Fibroblast of lung (primary cell): ENCODE results near the gene KIF20B. TPM values are rescaled to one million over a fixed set of nuclear protein-coding genes. Genes with fewer than 3 reads are reported as not detected.

Source experiments
- DNase-seq, 2 donors: peaks; one replicate each; pipeline versions ENCODE4 v3.0.0 to v3.0.0-alpha.2; 2010; ENCODE audit warnings: low read depth in 2 of 2
- H2AFZ ChIP-seq: 2 replicates; pipeline ENCODE4 v1.5.1; 2012; ENCODE audit warnings: low read length, control low read depth, inconsistent platforms
- H3K27ac ChIP-seq: 2 replicates; pipeline ENCODE4 v1.5.1; 2011; ENCODE audit warnings: low read length, control low read depth; ENCODE audit not compliant: insufficient read depth
- H3K27me3 ChIP-seq: 2 replicates; pipeline ENCODE4 v1.5.1; 2011; ENCODE audit warnings: mild to moderate bottlenecking, low read length; ENCODE audit not compliant: control insufficient read depth, insufficient read depth
- H3K36me3 ChIP-seq: 2 replicates; pipeline ENCODE4 v1.5.1; 2011; ENCODE audit warnings: low read length; ENCODE audit not compliant: control insufficient read depth, insufficient read depth
- H3K4me1 ChIP-seq: 2 replicates; pipeline ENCODE4 v1.5.1; 2011; ENCODE audit warnings: low read length; ENCODE audit not compliant: control insufficient read depth, insufficient read depth; ENCODE audit errors: extremely low read depth
- H3K4me2 ChIP-seq: 2 replicates; pipeline ENCODE4 v1.5.1; 2011; ENCODE audit warnings: low read length, control low read depth; ENCODE audit not compliant: insufficient read depth; ENCODE audit errors: extremely low read depth
- H3K4me3 ChIP-seq, 4 experiments: fragments of 200-600 bp in 1 of 4; sonication (generic) in 1 of 4; replicated peaks in 1 of 4; 2 replicates each; pipeline ENCODE4 v1.5.1; 2011 to 2016; ENCODE audit warnings: low read length in 4 of 4, low read depth in 3 of 4, mild to moderate bottlenecking in 3 of 4, control low read depth in 2 of 4, inconsistent platforms in 1 of 4, mixed read lengths in 1 of 4; ENCODE audit not compliant: insufficient read depth in 1 of 4; ENCODE audit errors: control extremely low read depth in 1 of 4
- H3K79me2 ChIP-seq: 2 replicates; pipeline ENCODE4 v1.5.1; 2012; ENCODE audit warnings: mild to moderate bottlenecking, low read length, inconsistent platforms; ENCODE audit not compliant: control insufficient read depth, insufficient read depth
- H3K9ac ChIP-seq: 2 replicates; pipeline ENCODE4 v1.5.1; 2011; ENCODE audit warnings: mild to moderate bottlenecking, low read length, control low read depth; ENCODE audit not compliant: insufficient read depth
- H3K9me3 ChIP-seq: 2 replicates; pipeline ENCODE4 v1.5.1; 2012; ENCODE audit warnings: low read depth, low read length; ENCODE audit not compliant: control insufficient read depth, insufficient read depth
- H4K20me1 ChIP-seq: 2 replicates; pipeline ENCODE4 v1.5.1; 2011; ENCODE audit warnings: low read length; ENCODE audit not compliant: control insufficient read depth, insufficient read depth; ENCODE audit errors: extremely low read depth
- CTCF ChIP-seq, 2 donors: IDR thresholded peaks in 1 of 2; conservative IDR thresholded peaks in 1 of 2; 1 replicate in 1 of 2; 2 replicates in 1 of 2; pipeline ENCODE4 v1.5.1; 2011 to 2012; ENCODE audit warnings: low read length in 2 of 2, control low read depth in 1 of 2, inconsistent platforms in 1 of 2, low read depth in 1 of 2, mild to moderate bottlenecking in 1 of 2
- EZH2 ChIP-seq: IDR thresholded peaks from 2 replicates; pipeline ENCODE4 v1.5.1; 2012; ENCODE audit warnings: low read length, control low read depth, mild to moderate bottlenecking; ENCODE audit errors: missing control alignments
- polyA plus RNA-seq, 2 donors: library from polyadenylated mRNA; depleted of rRNA in 1 of 2; stranded (reverse) in 1 of 2; unstranded in 1 of 2; fragments of >200 nt; gene quantifications; 2 replicates each; pipeline ENCODE4 v1.2.1, GENCODE V29; 2011 to 2012; ENCODE audit warnings: missing spikeins in 1 of 2
- total RNA-seq: library from RNA; depleted of rRNA; stranded (reverse); fragments of >200 nt; gene quantifications from 2 replicates; pipeline ENCODE4 v1.2.1, GENCODE V29; 2014

The KIF20B gene
- total and polyA plus RNA-seq, 2 donors (not counting 1 experiment from before 2014, with no cell fraction given) = 5.6 to 9.2 TPM

- Histone ChIP-seq H3K4me2 (no peak overlapping the region), H3K4me1 (no peaks in the 10 kb centered on the region), H3K27ac (no peak overlapping the region), H3K36me3 (no peaks in the 10 kb centered on the region), H4K20me1 (no peaks in the 10 kb centered on the region), H3K4me3 (no peak overlapping the region), H3K9me3 (no peaks in the 10 kb centered on the region), H3K27me3 (no peaks in the 10 kb centered on the region), H2AFZ (no peak overlapping the region), H3K9ac (no peak overlapping the region), H3K79me2 (no peaks in the 10 kb centered on the region)
- DNase-seq = peak; percentile 29 to 58
- TF ChIP-seq CTCF (conservative IDR thresholded peaks at IDR 0.05 in 1 of 2, IDR thresholded peaks at IDR 0.05 in 1 of 2; ENCODE audit: low read depth in 1 of 2, low read length in 2 of 2) (no peak), EZH2 (no peak)
Measured at GRCh38 chr10:89744026-89744425, 42.6 kb downstream of the KIF20B start.

- no peak overlapping the region for H3K4me2 ChIP-seq
- no peaks in the 10 kb centered on the region for H3K79me2 ChIP-seq
- no peaks in the 10 kb centered on the region for H3K9me3 ChIP-seq
- H4K20me1 ChIP-seq = no peaks in the 10 kb centered on the region
- no peak overlapping the region for H2AFZ ChIP-seq
- no peaks in the 10 kb centered on the region for H3K4me1 ChIP-seq
- no peaks in the 10 kb centered on the region for H3K36me3 ChIP-seq
- DNase-seq = no peak
- H3K9ac ChIP-seq = no peak overlapping the region
- H3K27ac ChIP-seq = no peak overlapping the region
- H3K4me3 ChIP-seq = no peak overlapping the region
- no peak for TF ChIP-seq EZH2
- TF ChIP-seq CTCF (conservative IDR thresholded peaks at IDR 0.05 in 1 of 2, IDR thresholded peaks at IDR 0.05 in 1 of 2; ENCODE audit: low read depth in 1 of 2, low read length in 2 of 2) = no peak
- H3K27me3 ChIP-seq = no peaks in the 10 kb centered on the region
Measured at GRCh38 chr10:89745903-89746302, 44.5 kb downstream of the KIF20B start.

GRCh38 chr10:89750441-89750840 lies 49.1 kb downstream of the KIF20B start:
- H3K9me3 ChIP-seq = no peaks in the 10 kb centered on the region
- no peaks in the 10 kb centered on the region for H3K4me1 ChIP-seq
- no peaks in the 10 kb centered on the region for H3K36me3 ChIP-seq
- H3K4me2 ChIP-seq = no peak overlapping the region
- no peak overlapping the region for H3K9ac ChIP-seq
- DNase-seq = no peak
- TF ChIP-seq EZH2 (no peak), CTCF (conservative IDR thresholded peaks at IDR 0.05 in 1 of 2, IDR thresholded peaks at IDR 0.05 in 1 of 2; ENCODE audit: low read depth in 1 of 2, low read length in 2 of 2) (no peak)
- no peaks in the 10 kb centered on the region for H3K79me2 ChIP-seq
- H3K4me3 ChIP-seq = no peak overlapping the region
- H3K27me3 ChIP-seq = no peaks in the 10 kb centered on the region
- H4K20me1 ChIP-seq = no peaks in the 10 kb centered on the region
- peak overlapping the region; percentile 69 for H2AFZ ChIP-seq
- no peak overlapping the region for H3K27ac ChIP-seq
